ENCODE data around the gene CEACAM8. TPM values are rescaled to one million over a fixed set of nuclear protein-coding genes. Genes with fewer than 3 reads are reported as not detected.
A peak's percentile ranks its signal among the peaks of the same experiment; 100 is the strongest.
"Not testable (repeated sequence)": the region's sequence is repeated elsewhere in the genome, so short reads cannot be mapped to it uniquely, and the experiment has no call there.

The CEACAM8 gene
- total RNA-seq, 2 donors from 2014 or later = not detected

GRCh38 chr19:42542791-42543190 lies 51.9 kb downstream of the CEACAM8 start:
- Histone ChIP-seq H3K36me3 (ENCODE audit: control insufficient read depth, insufficient read depth, low read length) (no peaks in the 10 kb centered on the region), H3K27ac (ENCODE audit: low read depth, low read length) (no peak overlapping the region), H3K4me1 (ENCODE audit: control insufficient read depth, insufficient read depth, low read length) (no peaks in the 10 kb centered on the region), H3K9me3 (ENCODE audit: control insufficient read depth, low read length) (no peaks in the 10 kb centered on the region), H3K4me3 (ENCODE audit: low read length) (no peak overlapping the region), H3K9ac (ENCODE audit: extremely low read depth, low read length, poor library complexity, severe bottlenecking) (no peak overlapping the region), H3K27me3 (ENCODE audit: control insufficient read depth, insufficient read depth, low read length, poor library complexity, severe bottlenecking) (no peaks in the 10 kb centered on the region)
- peak; percentile 67 for TF ChIP-seq CTCF (conservative IDR thresholded peaks at IDR 0.05)
- H3K36me3 Mint-ChIP-seq (ENCODE audit: low read depth) = no peaks in the 10 kb centered on the region
- peaks cover 22% of the 10 kb centered on the region for H3K27me3 Mint-ChIP-seq (ENCODE audit: insufficient read depth)
- WGBS, 2 experiments (ENCODE audit: insufficient coverage in 1 of 2, insufficient read length in 1 of 2) = 94 to 95% methylated on average over 2 of the region's 2 CpGs
- H3K27ac Mint-ChIP-seq = no peak overlapping the region
- H3K4me3 Mint-ChIP-seq = no peak overlapping the region
- DNase-seq = no peak
- H3K4me1 Mint-ChIP-seq = peaks cover 20% of the 10 kb centered on the region
- H3K9me3 Mint-ChIP-seq = no peaks in the 10 kb centered on the region

- Histone ChIP-seq H3K9me3 (ENCODE audit: control insufficient read depth, low read length) (no peaks in the 10 kb centered on the region), H3K9ac (ENCODE audit: extremely low read depth, low read length, poor library complexity, severe bottlenecking) (no peak overlapping the region), H3K4me3 (ENCODE audit: low read length) (no peak overlapping the region), H3K27ac (ENCODE audit: low read depth, low read length) (no peak overlapping the region), H3K27me3 (ENCODE audit: control insufficient read depth, insufficient read depth, low read length, poor library complexity, severe bottlenecking) (no peaks in the 10 kb centered on the region), H3K4me1 (ENCODE audit: control insufficient read depth, insufficient read depth, low read length) (no peaks in the 10 kb centered on the region), H3K36me3 (ENCODE audit: control insufficient read depth, insufficient read depth, low read length) (no peaks in the 10 kb centered on the region)
- Mint-ChIP-seq H3K4me1 (peaks cover 20% of the 10 kb centered on the region), H3K9me3 (no peaks in the 10 kb centered on the region), H3K27me3 (ENCODE audit: insufficient read depth) (no peaks in the 10 kb centered on the region), H3K27ac (no peak overlapping the region), H3K4me3 (no peak overlapping the region), H3K36me3 (ENCODE audit: low read depth) (no peaks in the 10 kb centered on the region)
- TF ChIP-seq CTCF (conservative IDR thresholded peaks at IDR 0.05) = no peak
- DNase-seq = peak; percentile 63
- WGBS, 2 experiments (ENCODE audit: insufficient coverage in 1 of 2, insufficient read length in 1 of 2) = 78 to 80% methylated on average over 2 to 8 of the region's 8 CpGs
These were observed 54.6 kb downstream of the CEACAM8 start for GRCh38 chr19:42540071-42540553.

- no peaks in the 10 kb centered on the region for H3K36me3 Mint-ChIP-seq (ENCODE audit: low read depth)
- H3K27me3 Mint-ChIP-seq (ENCODE audit: insufficient read depth) = no peaks in the 10 kb centered on the region
- Histone ChIP-seq H3K4me1 (ENCODE audit: control insufficient read depth, insufficient read depth, low read length) (no peaks in the 10 kb centered on the region), H3K27me3 (ENCODE audit: control insufficient read depth, insufficient read depth, low read length, poor library complexity, severe bottlenecking) (no peaks in the 10 kb centered on the region), H3K27ac (ENCODE audit: low read depth, low read length) (no peak overlapping the region), H3K9ac (ENCODE audit: extremely low read depth, low read length, poor library complexity, severe bottlenecking) (no peak overlapping the region), H3K4me3 (ENCODE audit: low read length) (no peak overlapping the region), H3K9me3 (ENCODE audit: control insufficient read depth, low read length) (no peaks in the 10 kb centered on the region), H3K36me3 (ENCODE audit: control insufficient read depth, insufficient read depth, low read length) (no peaks in the 10 kb centered on the region)
- no peak overlapping the region for H3K27ac Mint-ChIP-seq
- TF ChIP-seq CTCF (conservative IDR thresholded peaks at IDR 0.05) = no peak
- H3K4me1 Mint-ChIP-seq = peaks cover 20% of the 10 kb centered on the region
- 88 to 90% methylated on average over 6 to 7 of the region's 7 CpGs for WGBS, 2 experiments (ENCODE audit: insufficient coverage in 1 of 2, insufficient read length in 1 of 2)
- H3K4me3 Mint-ChIP-seq = no peak overlapping the region
- H3K9me3 Mint-ChIP-seq = no peaks in the 10 kb centered on the region
- DNase-seq = no peak
These were observed 55.6 kb downstream of the CEACAM8 start for GRCh38 chr19:42538841-42539709.

GRCh38 chr19:42535276-42535675 lies 59.4 kb downstream of the CEACAM8 start:
- peaks cover 18% of the 10 kb centered on the region for H3K4me1 Mint-ChIP-seq
- H3K9me3 ChIP-seq (ENCODE audit: control insufficient read depth, low read length); H3K27ac Mint-ChIP-seq; H3K4me3 ChIP-seq (ENCODE audit: low read length); H3K9me3 Mint-ChIP-seq; H3K36me3 ChIP-seq (ENCODE audit: control insufficient read depth, insufficient read depth, low read length); H3K27me3 ChIP-seq (ENCODE audit: control insufficient read depth, insufficient read depth, low read length, poor library complexity, severe bottlenecking); H3K27ac ChIP-seq (ENCODE audit: low read depth, low read length); H3K36me3 Mint-ChIP-seq (ENCODE audit: low read depth); H3K27me3 Mint-ChIP-seq (ENCODE audit: insufficient read depth); H3K9ac ChIP-seq (ENCODE audit: extremely low read depth, low read length, poor library complexity, severe bottlenecking); H3K4me1 ChIP-seq (ENCODE audit: control insufficient read depth, insufficient read depth, low read length); H3K4me3 Mint-ChIP-seq; DNase-seq: not testable (repeated sequence)
- 92 to 100% methylated on average over 1 to 2 of the region's 2 CpGs for WGBS, 2 experiments (ENCODE audit: insufficient coverage in 1 of 2, insufficient read length in 1 of 2)

Measured in endodermal cell (in vitro differentiated cells).